ENCODE measurements around the gene HSPA8. TPM values are rescaled to one million over a fixed set of nuclear protein-coding genes. Genes with fewer than 3 reads are reported as not detected.

The HSPA8 gene
- 1,872 and 3,297 TPM in 2 replicates for total RNA-seq

GRCh38 chr11:123061403-123062157, at the start of gene HSPA8:
Gene HSPA8 (minus strand): TSS chr11:123062136. CDS start chr11:123061324, 812 bp downstream.
- TF ChIP-seq CTCF (conservative IDR thresholded peaks at IDR 0.05; ENCODE audit: low read depth, low read length): no peak
- peak within 1 kb of the TSS; percentile 95 for H3K4me3 ChIP-seq (ENCODE audit: low read depth, low read length)
- DNase-seq (ENCODE audit: low read depth): no peak

GRCh38 chr11:123111465-123111864, 49.5 kb upstream of the HSPA8 start:
- DNase-seq (ENCODE audit: low read depth): no peak
- peak; percentile 83 for TF ChIP-seq CTCF (conservative IDR thresholded peaks at IDR 0.05; ENCODE audit: low read depth, low read length)

GRCh38 chr11:123110397-123110796, 48.5 kb upstream of the HSPA8 start:
- no peak overlapping the region for H3K4me3 ChIP-seq (ENCODE audit: low read depth, low read length)
- no peak for DNase-seq (ENCODE audit: low read depth)
- TF ChIP-seq CTCF (conservative IDR thresholded peaks at IDR 0.05; ENCODE audit: low read depth, low read length): no peak

More at GRCh38 chr11:123111465-123111864, 49.5 kb upstream of the HSPA8 start:
- no peak overlapping the region for H3K4me3 ChIP-seq (ENCODE audit: low read depth, low read length)

GRCh38 chr11:123107945-123108495, 46.1 kb upstream of the HSPA8 start:
- H3K4me3 ChIP-seq (ENCODE audit: low read depth, low read length): no peak overlapping the region
- no peak for TF ChIP-seq CTCF (conservative IDR thresholded peaks at IDR 0.05; ENCODE audit: low read depth, low read length)
- no peak for DNase-seq (ENCODE audit: low read depth)

- no peak overlapping the region for H3K4me3 ChIP-seq (ENCODE audit: low read depth, low read length)
- no peak for TF ChIP-seq CTCF (conservative IDR thresholded peaks at IDR 0.05; ENCODE audit: low read depth, low read length)
- no peak for DNase-seq (ENCODE audit: low read depth)
These were observed 42.8 kb upstream of the HSPA8 start for GRCh38 chr11:123104697-123105096.

GRCh38 chr11:123103326-123103980, 41.5 kb upstream of the HSPA8 start:
- no peak overlapping the region for H3K4me3 ChIP-seq (ENCODE audit: low read depth, low read length)

More at GRCh38 chr11:123103326-123103980, 41.5 kb upstream of the HSPA8 start:
- TF ChIP-seq CTCF (conservative IDR thresholded peaks at IDR 0.05; ENCODE audit: low read depth, low read length): peak; percentile 73
- DNase-seq (ENCODE audit: low read depth): no peak
